ENCODE measurements around the gene NRF1.

GRCh38 chr7:129703751-129704150 is 92.2 kb downstream of the NRF1 start:
- TF ChIP-seq POLR2A (IDR thresholded peaks at IDR 0.05) (no peak), CTCF (IDR thresholded peaks at IDR 0.05) (no peak)

Data from thyroid gland (tissue), 4 donors.